DMS53 treated with DMSO at 0.1 percent for 48 hours (cell line): ENCODE data around the gene SMC1B.
"Not testable (repeated sequence)": the region's sequence is repeated elsewhere in the genome, so short reads cannot be mapped to it uniquely, and the experiment has no call there.

Experiments used
- DNase-seq: peaks from one replicate; lab custom pipeline; 2025; ENCODE audit not compliant: unreplicated experiment; lab: John Stamatoyannopoulos, UW

Gene SMC1B

GRCh38 chr22:45421349-45422055 is 8.1 kb upstream of the SMC1B start:
- no peak for DNase-seq

GRCh38 chr22:45420539-45420938 is 7.1 kb upstream of the SMC1B start:
- no peak for DNase-seq

- no peak for DNase-seq
Observed at GRCh38 chr22:45420011-45420410, 6.6 kb upstream of the SMC1B start.

- no peak for DNase-seq
Observed at GRCh38 chr22:45418770-45419138, 5.4 kb upstream of the SMC1B start.

GRCh38 chr22:45418056-45418769 is 4.8 kb upstream of the SMC1B start:
- no peak for DNase-seq

- no peak for DNase-seq
Observed at GRCh38 chr22:45413013-45413367, 409 bp downstream of the SMC1B start.

GRCh38 chr22:45407793-45408192 is 5.6 kb downstream of the SMC1B start:
- DNase-seq, result no peak

- DNase-seq, result no peak
Observed at GRCh38 chr22:45402466-45402985, 10.9 kb downstream of the SMC1B start.

GRCh38 chr22:45399712-45400445 is 13.5 kb downstream of the SMC1B start:
- no peak for DNase-seq

GRCh38 chr22:45398214-45398613 is 15.2 kb downstream of the SMC1B start:
- no peak for DNase-seq

GRCh38 chr22:45397806-45398205 is 15.6 kb downstream of the SMC1B start:
- DNase-seq, result no peak

GRCh38 chr22:45389546-45389945 is 23.9 kb downstream of the SMC1B start:
- DNase-seq, result no peak

GRCh38 chr22:45381348-45381747 is 32.1 kb downstream of the SMC1B start:
- no peak for DNase-seq

GRCh38 chr22:45376703-45377102 is 36.7 kb downstream of the SMC1B start:
- DNase-seq, result no peak

GRCh38 chr22:45376009-45376408 is 37.4 kb downstream of the SMC1B start:
- no peak for DNase-seq

- DNase-seq, result not testable (repeated sequence)
Observed at GRCh38 chr22:45373592-45373991, 39.8 kb downstream of the SMC1B start.

GRCh38 chr22:45366713-45367112 is 46.7 kb downstream of the SMC1B start:
- DNase-seq, result no peak

- no peak for DNase-seq
Observed at GRCh38 chr22:45359627-45360026, 53.8 kb downstream of the SMC1B start.

- DNase-seq, result no peak
Observed at GRCh38 chr22:45358127-45358526, 55.3 kb downstream of the SMC1B start.

GRCh38 chr22:45357490-45357889 is 55.9 kb downstream of the SMC1B start:
- DNase-seq, result no peak

- DNase-seq, result no peak
Observed at GRCh38 chr22:45353786-45354185, 59.6 kb downstream of the SMC1B start.

GRCh38 chr22:45352757-45353156 is 60.6 kb downstream of the SMC1B start:
- not testable (repeated sequence) for DNase-seq
